GM10266 (cell line): ENCODE measurements around the gene AHRR.
"Not testable (repeated sequence)": the region's sequence is repeated elsewhere in the genome, so short reads cannot be mapped to it uniquely, and the experiment has no call there.

Experiments used
- DNase-seq: peaks from one replicate; pipeline ENCODE4 v3.0.0; 2012; ENCODE audit errors: extremely low spot score
- TF ChIP-seq, protein P1 (sequence below): IDR thresholded peaks from 2 replicates; pipeline ENCODE4 v1.5.1; 2012; ENCODE audit warnings: mild to moderate bottlenecking, low read depth; ENCODE audit not compliant: control insufficient read depth, insufficient read depth; ENCODE audit errors: missing control alignments

AHRR gene

GRCh38 chr5:472076-472655 is 150.7 kb downstream of the AHRR start:
- TF ChIP-seq, protein P1, sequence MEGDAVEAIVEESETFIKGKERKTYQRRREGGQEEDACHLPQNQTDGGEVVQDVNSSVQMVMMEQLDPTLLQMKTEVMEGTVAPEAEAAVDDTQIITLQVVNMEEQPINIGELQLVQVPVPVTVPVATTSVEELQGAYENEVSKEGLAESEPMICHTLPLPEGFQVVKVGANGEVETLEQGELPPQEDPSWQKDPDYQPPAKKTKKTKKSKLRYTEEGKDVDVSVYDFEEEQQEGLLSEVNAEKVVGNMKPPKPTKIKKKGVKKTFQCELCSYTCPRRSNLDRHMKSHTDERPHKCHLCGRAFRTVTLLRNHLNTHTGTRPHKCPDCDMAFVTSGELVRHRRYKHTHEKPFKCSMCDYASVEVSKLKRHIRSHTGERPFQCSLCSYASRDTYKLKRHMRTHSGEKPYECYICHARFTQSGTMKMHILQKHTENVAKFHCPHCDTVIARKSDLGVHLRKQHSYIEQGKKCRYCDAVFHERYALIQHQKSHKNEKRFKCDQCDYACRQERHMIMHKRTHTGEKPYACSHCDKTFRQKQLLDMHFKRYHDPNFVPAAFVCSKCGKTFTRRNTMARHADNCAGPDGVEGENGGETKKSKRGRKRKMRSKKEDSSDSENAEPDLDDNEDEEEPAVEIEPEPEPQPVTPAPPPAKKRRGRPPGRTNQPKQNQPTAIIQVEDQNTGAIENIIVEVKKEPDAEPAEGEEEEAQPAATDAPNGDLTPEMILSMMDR, result no peak
- DNase-seq, result peak; percentile 61

DNA sequence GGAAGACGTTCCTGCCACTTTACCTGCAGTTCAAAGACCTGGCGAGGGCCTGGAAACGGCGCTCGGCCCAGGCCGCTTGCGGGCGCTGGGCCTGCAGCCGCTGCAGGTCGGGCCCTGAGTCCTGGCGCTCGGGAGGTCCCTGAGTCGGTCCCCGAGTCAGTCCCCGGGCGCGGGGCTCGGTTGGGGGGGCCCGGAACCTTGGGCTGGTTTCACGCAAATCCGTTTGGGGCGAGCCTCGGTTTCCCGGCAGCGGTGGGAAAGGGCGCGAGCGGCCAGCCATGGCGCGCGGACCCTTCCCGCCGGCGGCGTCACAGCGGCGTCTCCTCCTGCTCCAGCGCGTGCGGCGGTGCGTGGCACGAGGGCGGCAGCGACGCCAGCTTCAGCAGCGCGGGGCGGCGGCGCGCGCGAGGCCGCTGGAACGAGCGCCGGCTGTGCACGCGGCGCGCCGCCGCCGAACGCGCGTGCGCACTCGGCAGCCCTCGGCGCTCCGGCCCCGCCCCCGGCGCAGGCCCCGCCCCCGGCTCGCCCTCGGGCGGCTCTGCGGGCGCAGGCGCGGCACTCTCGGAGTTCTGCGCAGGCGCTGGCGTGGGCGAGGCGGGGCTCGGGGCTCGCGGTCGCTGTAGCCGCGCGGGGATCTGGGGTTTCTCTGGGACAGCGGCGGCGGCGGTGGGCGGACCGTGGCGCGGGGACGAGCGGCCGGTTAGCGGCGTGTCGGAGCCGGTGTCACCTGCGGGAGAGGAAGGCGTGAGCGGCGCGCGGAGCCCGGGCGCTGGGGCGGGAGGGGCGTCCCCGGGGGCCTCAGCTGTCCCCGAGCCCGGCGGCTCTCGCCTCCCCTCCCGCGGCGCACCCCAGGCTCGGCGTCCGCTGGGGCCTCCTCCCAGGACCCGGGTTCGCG is 151.4 kb downstream of the AHRR start:
- TF ChIP-seq, protein P1, result no peak
- peak; percentile 100 for DNase-seq

DNA sequence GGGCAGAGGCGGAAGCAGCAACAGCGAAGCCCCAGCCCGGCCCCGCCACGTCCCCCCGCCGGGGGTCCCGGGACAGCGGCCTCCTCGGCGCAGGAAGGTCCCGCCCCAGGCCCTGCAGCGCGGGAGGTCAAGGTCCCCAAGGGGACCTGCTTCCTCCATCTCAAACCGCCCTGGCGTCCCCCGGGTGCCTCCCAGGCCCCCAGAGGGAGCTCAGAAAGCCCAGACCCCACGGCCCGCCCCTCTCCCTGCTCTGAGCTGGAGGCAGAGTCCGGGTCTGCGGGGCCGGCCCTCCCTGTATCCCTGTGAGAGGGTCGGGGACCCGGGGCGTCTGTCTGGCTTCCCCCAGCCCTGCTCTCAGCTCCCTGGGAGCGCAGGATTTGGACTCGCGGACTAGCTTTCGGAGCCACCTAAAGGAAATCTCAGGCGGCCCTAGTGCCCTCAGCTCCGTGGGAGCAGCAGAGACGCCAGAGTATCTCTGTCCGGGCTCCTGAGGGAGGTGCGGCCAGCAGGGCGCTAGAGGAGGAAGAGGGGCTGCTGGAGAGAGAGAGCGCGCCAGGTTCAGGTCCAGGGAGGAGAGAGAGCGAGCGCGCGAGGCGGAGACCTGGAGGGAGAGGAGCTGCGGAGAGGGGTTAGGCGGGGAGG is 152.2 kb downstream of the AHRR start:
- TF ChIP-seq, protein P1, result no peak
- DNase-seq, result peak; percentile 75

DNA sequence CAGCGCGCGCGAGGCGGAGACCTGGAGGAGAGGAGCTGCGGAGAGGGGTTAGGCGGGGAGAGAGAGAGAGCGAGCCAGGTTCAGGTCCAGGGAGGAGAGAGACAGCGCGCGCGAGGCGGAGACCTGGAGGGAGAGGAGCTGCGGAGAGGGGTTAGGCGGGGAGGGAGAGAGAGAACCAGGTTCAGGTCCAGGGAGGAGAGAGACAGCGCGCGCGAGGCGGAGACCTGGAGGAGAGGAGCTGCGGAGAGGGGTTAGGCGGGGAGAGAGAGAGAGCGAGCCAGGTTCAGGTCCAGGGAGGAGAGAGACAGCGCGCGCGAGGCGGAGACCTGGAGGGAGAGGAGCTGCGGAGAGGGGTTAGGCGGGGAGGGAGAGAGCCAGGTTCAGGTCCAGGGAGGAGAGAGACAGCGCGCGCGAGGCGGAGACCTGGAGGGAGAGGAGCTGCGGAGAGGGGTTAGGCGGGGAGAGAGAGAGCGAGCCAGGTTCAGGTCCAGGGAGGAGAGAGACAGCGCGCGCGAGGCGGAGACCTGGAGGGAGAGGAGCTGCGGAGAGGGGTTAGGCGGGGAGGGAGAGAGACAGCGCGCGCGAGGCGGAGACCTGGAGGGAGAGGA is 152.8 kb downstream of the AHRR start:
- DNase-seq, result not testable (repeated sequence)

- TF ChIP-seq, protein P1, result no peak
- DNase-seq, result no peak
These were observed 153.5 kb downstream of the AHRR start for GRCh38 chr5:474840-475661.

DNA sequence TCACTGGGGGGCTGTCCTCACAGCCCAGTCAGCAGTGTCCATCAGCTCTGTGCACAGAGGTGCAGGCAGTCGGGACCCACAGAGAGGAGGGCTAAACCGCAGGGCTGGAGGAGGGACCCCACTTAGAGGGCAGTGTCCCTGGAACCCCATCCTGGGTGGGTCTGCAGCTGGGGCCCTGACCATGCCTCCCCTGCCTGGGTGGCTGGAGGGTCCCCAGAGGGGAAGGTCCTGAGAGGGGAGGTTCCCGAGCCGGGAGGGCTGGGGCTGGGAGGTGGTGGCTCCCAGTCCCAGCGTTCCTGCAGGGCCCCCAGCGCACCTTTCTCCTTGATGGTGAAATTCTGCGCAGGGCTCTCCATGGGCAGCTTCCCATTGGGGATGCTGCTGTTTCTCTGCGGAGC is 154.2 kb downstream of the AHRR start:
- no peak for DNase-seq
- TF ChIP-seq, protein P1, result no peak

- no peak for DNase-seq
- TF ChIP-seq, protein P1, result no peak
These were observed 154.7 kb downstream of the AHRR start for GRCh38 chr5:476102-476813.
